Stimulated activated CD4-positive, alpha-beta T cell treated with anti-CD3 and anti-CD28 coated beads, Interleukin-12 subunit alpha, Interleukin-12 subunit beta, amount 100 ng/mL, for 24 hours (primary cell): ENCODE data around the gene ETDA.
"Not testable (repeated sequence)": the region's sequence is repeated elsewhere in the genome, so short reads cannot be mapped to it uniquely, and the experiment has no call there.

Experiments used
- DNase-seq, 2 experiments: peaks; one replicate each; pipeline ENCODE4 v3.0.0-alpha.2; 2020; ENCODE audit warnings: low read depth in 2 of 2

Gene ETDA

GRCh38 chrX:135252011-135252518 is at the start of gene ETDA:
Gene ETDA, plus strand, starts transcription at chrX:135252061. Its CDS starts 1,216 bp downstream, at chrX:135253277.
- DNase-seq, result not testable (repeated sequence)

GRCh38 chrX:135206427-135206826 is 45.4 kb upstream of the ETDA start:
- peak in 1 of 2 experiments; percentile 6 for DNase-seq

- peak; percentile 14 to 39 for DNase-seq
Measured at GRCh38 chrX:135213200-135213844, 38.5 kb upstream of the ETDA start.

- DNase-seq, result not testable (repeated sequence)
Measured at GRCh38 chrX:135245989-135246388, 5.9 kb upstream of the ETDA start.

- not testable (repeated sequence) for DNase-seq
Measured at GRCh38 chrX:135256087-135256684, 4.3 kb downstream of the ETDA start.

- no peak for DNase-seq
Measured at GRCh38 chrX:135256923-135257322, 5.1 kb downstream of the ETDA start.

- DNase-seq, result no peak
Measured at GRCh38 chrX:135257469-135257868, 5.6 kb downstream of the ETDA start.

- DNase-seq, result not testable (repeated sequence)
Measured at GRCh38 chrX:135260976-135261375, 9.1 kb downstream of the ETDA start.

- not testable (repeated sequence) for DNase-seq
Measured at GRCh38 chrX:135263376-135263775, 11.5 kb downstream of the ETDA start.

GRCh38 chrX:135264206-135264605 is 12.3 kb downstream of the ETDA start:
- no peak for DNase-seq

- DNase-seq, result no peak
Measured at GRCh38 chrX:135273162-135273561, 21.3 kb downstream of the ETDA start.

GRCh38 chrX:135275973-135276372 is 24.1 kb downstream of the ETDA start:
- no peak for DNase-seq

- no peak for DNase-seq
Measured at GRCh38 chrX:135287266-135287823, 35.5 kb downstream of the ETDA start.

- DNase-seq, result peak; percentile 27 to 56
Measured at GRCh38 chrX:135295238-135295943, 43.5 kb downstream of the ETDA start.

- no peak for DNase-seq
Measured at GRCh38 chrX:135295944-135296305, 44.1 kb downstream of the ETDA start.

- DNase-seq, result no peak
Measured at GRCh38 chrX:135302269-135302873, 50.5 kb downstream of the ETDA start.
